Heart left ventricle (tissue), 16 donors: ENCODE data around the gene CADPS2. TPM values are rescaled to one million over a fixed set of nuclear protein-coding genes. Genes with fewer than 3 reads are reported as not detected.
A peak's percentile ranks its signal among the peaks of the same experiment; 100 is the strongest.

Experiments used
- ATAC-seq, 4 donors: fragments of 200-7000 bp; cut with Tn5 transposase; one replicate each; pipeline ENCODE4 v1.9.1; 2020 to 2022; ENCODE audit warnings: moderate library complexity in 4 of 4, mild to moderate bottlenecking in 3 of 4, moderate number of reproducible peaks in 1 of 4
- DNase-seq, 5 donors: peaks; one replicate each; pipeline ENCODE4 v3.0.0-alpha.2; 2020
- H3K27ac ChIP-seq, 12 donors: fragments of 200-600 bp; sonication (generic) in 4 of 12; one replicate each; pipeline versions ENCODE4 v1.5.0 to v1.8.0; 2016 to 2022; ENCODE audit warnings: mild to moderate bottlenecking in 2 of 12
- H3K27me3 ChIP-seq, 9 donors: fragments of 200-600 bp; sonication (generic) in 2 of 9; one replicate each; pipeline versions ENCODE4 v1.5.1 to v1.8.0; 2016 to 2022; ENCODE audit warnings: mild to moderate bottlenecking in 3 of 9
- H3K36me3 ChIP-seq, 9 donors: fragments of 200-600 bp; sonication (generic) in 2 of 9; one replicate each; pipeline versions ENCODE4 v1.5.0 to v1.8.0; 2018 to 2022; ENCODE audit warnings: mild to moderate bottlenecking in 2 of 9
- H3K4me1 ChIP-seq, 12 donors: fragments of 200-600 bp; sonication (generic) in 4 of 12; one replicate each; pipeline versions ENCODE4 v1.5.0 to v1.8.0; 2016 to 2022; ENCODE audit warnings: mild to moderate bottlenecking in 3 of 12
- H3K4me3 ChIP-seq, 12 donors: fragments of 200-600 bp; sonication (generic) in 4 of 12; one replicate each; pipeline versions ENCODE4 v1.5.0 to v1.8.0; 2017 to 2022; ENCODE audit warnings: mild to moderate bottlenecking in 9 of 12, moderate library complexity in 4 of 12
- H3K9me3 ChIP-seq, 12 donors: fragments of 200-600 bp; sonication (generic) in 4 of 12; one replicate each; pipeline versions ENCODE4 v1.5.0 to v1.8.0; 2016 to 2022; ENCODE audit warnings: mild to moderate bottlenecking in 1 of 12
- POLR2A ChIP-seq, 2 donors: fragments of 450-650 bp; IDR thresholded peaks; one replicate each; pipeline ENCODE4 v1.6.1; 2017; ENCODE audit warnings: antibody characterized with exemption in 2 of 2, mild to moderate bottlenecking in 2 of 2, moderate library complexity in 2 of 2
- WGBS, 4 donors: extraction: QIAGEN DNeasy Blood & Tissue Kit in 2 of 4; methylation state at CpG; one replicate each; pipeline versions ENCODE4 v1.1.5 to v1.1.7; 2013 to 2018; 5-methylcytosine and 5-hydroxymethylcytosine counted together
- intact Hi-C, 10 donors: fragments of 100-400 bp; cut with DNase I; formaldehyde crosslinking; loops; one replicate each; pipeline versions ENCODE4 v1.11.1 to v1.14.2; 2022
- polyA plus RNA-seq, 2 donors: library from polyadenylated mRNA; stranded (reverse); fragments of 200-250 nt; gene quantifications; one replicate each; pipeline ENCODE4 v1.2.3, GENCODE V29; 2013
- total RNA-seq, 9 donors: library from RNA; depleted of rRNA in 2 of 9; stranded (reverse); fragments of >200 nt in 2 of 9; fragmentation: NEBNext Ultra II Directional in 3 of 9; extraction: Animal tissue kit (Norgen Biotek cat#: 25700) in 3 of 9; gene quantifications; one replicate each; pipeline versions ENCODE4 v1.1.0 to v1.2.4, GENCODE V29; 2016 to 2023
- TF ChIP-seq, protein P1 (sequence below), 12 donors: fragments of 200-600 bp; sonication (generic) in 4 of 12; IDR thresholded peaks; one replicate each; pipeline versions ENCODE4 v1.5.0 to v1.8.0; 2018 to 2022; ENCODE audit warnings: antibody characterized with exemption in 12 of 12, mild to moderate bottlenecking in 5 of 12
- donor health status: ischemic (EF 13 %, LVEDD 7.1; RV severe dilation, severe dysfunction).
- donor health status: healthy with polysubstance abuse.
- donor health status: DM: no; HTN: yes; CAD: no.
- donor health status: DM: no; HTN: no; CAD: no.
- donor health status: ischemic (EF 25% LVEDD 6.9; RV normal size, moderate dysfunction).
- donor health status: ischemic (EF 25% LVEDD 5.7; RV mildly dilated, moderate dysfunction).
- donor health status: healthy.
- donor health status: DM: yes; HTN: yes; CAD: no.
- donor health status: ischemic (EF 35%, LVEDD 5.7; RV mildly dilated, moderate dysfunction).
- donor health status: nonischemic (EF 11% LVEDD 7.7; RV severe dilation, severe dysfunction).
- donor health status: DM: yes; HTN: yes; CAD: no.
- donor health status: PGD.
- donor health status: ischemic (EF 29% LVEDD 5.4; RV normal size, mild dysfunction).
- donor health status: nonischemic (EF 23%, LVEDD 6.1; RV moderate dilation, normal function).

Gene CADPS2
- total and polyA plus RNA-seq, 11 donors, result 6.5 to 29.0 (median 10.3) TPM

DNA sequence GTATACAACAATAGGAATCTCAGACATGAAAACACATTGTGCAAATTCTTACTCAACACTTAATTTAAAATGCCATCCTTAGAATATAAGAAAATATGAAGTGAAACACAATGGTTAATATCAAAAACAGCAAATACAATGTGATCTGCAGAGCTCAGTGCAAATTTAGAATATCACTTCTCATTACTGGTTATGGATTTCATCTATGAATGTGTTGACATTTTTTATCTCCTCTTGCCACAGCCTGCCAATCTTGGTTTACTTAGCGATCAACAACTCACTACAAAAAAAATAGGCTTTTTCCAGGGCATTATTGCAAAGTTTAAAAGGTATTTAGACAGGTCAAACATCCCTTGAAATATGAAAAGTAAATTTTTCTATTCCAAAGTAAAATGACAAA lies 158.5 kb downstream of the CADPS2 start:
- Histone ChIP-seq H3K9me3 (peaks cover 0 to 15% (median 0%) of the 10 kb centered on the region in 12 donors), H3K4me1 (no peaks in the 10 kb centered on the region), H3K36me3 (no peaks in the 10 kb centered on the region), H3K27ac (peak overlapping the region in 1 of 12 donors; percentile 57), H3K27me3 (no peaks in the 10 kb centered on the region), H3K4me3 (no peak overlapping the region)
- DNase-seq (no peak), ATAC-seq (no peak)
- TF ChIP-seq, protein P1, sequence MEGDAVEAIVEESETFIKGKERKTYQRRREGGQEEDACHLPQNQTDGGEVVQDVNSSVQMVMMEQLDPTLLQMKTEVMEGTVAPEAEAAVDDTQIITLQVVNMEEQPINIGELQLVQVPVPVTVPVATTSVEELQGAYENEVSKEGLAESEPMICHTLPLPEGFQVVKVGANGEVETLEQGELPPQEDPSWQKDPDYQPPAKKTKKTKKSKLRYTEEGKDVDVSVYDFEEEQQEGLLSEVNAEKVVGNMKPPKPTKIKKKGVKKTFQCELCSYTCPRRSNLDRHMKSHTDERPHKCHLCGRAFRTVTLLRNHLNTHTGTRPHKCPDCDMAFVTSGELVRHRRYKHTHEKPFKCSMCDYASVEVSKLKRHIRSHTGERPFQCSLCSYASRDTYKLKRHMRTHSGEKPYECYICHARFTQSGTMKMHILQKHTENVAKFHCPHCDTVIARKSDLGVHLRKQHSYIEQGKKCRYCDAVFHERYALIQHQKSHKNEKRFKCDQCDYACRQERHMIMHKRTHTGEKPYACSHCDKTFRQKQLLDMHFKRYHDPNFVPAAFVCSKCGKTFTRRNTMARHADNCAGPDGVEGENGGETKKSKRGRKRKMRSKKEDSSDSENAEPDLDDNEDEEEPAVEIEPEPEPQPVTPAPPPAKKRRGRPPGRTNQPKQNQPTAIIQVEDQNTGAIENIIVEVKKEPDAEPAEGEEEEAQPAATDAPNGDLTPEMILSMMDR (IDR thresholded peaks at IDR 0.05), result no peak
- no peak for TF ChIP-seq POLR2A (IDR thresholded peaks at IDR 0.05)
- WGBS, 4 donors, result 26 to 43% (median 38%) methylated on average over 1 of the region's 1 CpG
- intact Hi-C loops, result no loop called here

DNA sequence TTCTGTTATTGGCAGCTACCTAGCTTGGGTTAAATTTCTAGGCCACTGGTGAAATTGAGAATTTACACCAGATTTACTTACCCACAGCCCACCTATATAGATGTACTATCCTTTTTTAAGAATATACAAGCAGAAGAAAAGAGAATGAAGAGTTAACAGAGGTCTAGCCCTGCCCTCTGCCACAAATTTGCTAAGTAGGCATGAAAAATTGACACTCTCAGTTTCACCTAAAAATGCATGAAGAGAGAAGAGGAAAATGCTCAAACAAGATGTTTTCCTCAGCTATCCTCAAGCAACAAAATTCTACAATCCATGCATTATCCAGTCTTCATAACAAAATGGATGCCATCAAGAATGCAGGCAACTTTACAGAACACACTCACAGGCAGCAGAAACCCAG lies 158.9 kb downstream of the CADPS2 start:
- DNase-seq (no peak), ATAC-seq (no peak)
- Histone ChIP-seq H3K27ac (peak overlapping the region in 1 of 12 donors; percentile 57), H3K4me1 (no peaks in the 10 kb centered on the region), H3K27me3 (no peaks in the 10 kb centered on the region), H3K9me3 (peaks cover 0 to 15% (median 0%) of the 10 kb centered on the region in 12 donors), H3K36me3 (no peaks in the 10 kb centered on the region), H3K4me3 (no peak overlapping the region)
- TF ChIP-seq, protein P1 (IDR thresholded peaks at IDR 0.05), result no peak
- no peak for TF ChIP-seq POLR2A (IDR thresholded peaks at IDR 0.05)
- intact Hi-C loops, result no loop called here

DNA sequence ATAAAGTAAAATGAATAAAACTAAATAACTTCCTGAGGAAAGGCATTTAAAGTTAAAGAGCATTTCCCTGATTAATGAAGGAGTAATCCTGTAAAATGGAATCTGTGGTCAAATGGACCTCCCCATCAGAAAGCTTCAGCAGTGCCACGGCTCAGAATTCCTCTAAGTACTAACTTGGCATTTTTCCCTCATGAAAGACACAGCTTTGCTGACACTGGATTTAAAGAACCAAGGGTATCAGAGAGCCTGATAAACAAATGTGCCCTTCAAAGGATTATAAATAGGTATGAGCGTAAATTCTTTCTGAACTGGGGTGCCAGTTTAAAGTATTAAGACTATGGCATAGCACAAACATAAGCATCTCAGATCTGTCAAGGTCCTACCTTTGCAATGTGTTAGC lies 159.4 kb downstream of the CADPS2 start:
- Histone ChIP-seq H3K36me3 (no peaks in the 10 kb centered on the region), H3K4me1 (no peaks in the 10 kb centered on the region), H3K9me3 (peaks cover 0 to 15% (median 0%) of the 10 kb centered on the region in 12 donors), H3K27ac (peak overlapping the region in 2 of 12 donors; percentile 4 to 57), H3K4me3 (no peak overlapping the region), H3K27me3 (no peaks in the 10 kb centered on the region)
- intact Hi-C loops, result no loop called here
- 40 to 57% (median 41%) methylated on average over 2 of the region's 2 CpGs for WGBS, 4 donors
- DNase-seq (no peak), ATAC-seq (peak in 1 of 4 donors; percentile 46)
- TF ChIP-seq POLR2A (IDR thresholded peaks at IDR 0.05), result no peak
- TF ChIP-seq, protein P1 (IDR thresholded peaks at IDR 0.05), result no peak

DNA sequence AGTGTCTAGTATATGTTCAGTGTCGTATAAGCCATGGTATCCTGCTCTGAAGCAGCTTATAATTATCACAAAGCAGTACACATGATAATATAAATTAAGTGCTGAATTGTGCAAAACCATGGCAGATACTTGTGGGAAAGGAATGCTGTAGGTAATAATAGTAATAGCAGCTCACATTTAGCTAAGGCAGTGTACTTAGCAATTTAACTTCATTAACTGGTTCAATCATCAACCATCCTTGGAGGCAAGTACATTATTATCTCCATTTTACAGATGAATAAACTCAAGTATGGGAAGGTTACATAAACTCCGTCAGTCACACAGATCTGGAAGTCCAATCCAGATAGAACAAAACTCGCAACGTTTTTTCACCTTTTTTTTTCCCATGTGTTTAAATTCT lies 161.9 kb downstream of the CADPS2 start:
- Histone ChIP-seq H3K36me3 (no peaks in the 10 kb centered on the region), H3K27ac (no peak overlapping the region)
- ATAC-seq, result no peak

More for the DNA sequence above, 161.9 kb downstream of the CADPS2 start:
- H3K9me3 ChIP-seq, result peaks cover 0 to 15% (median 0%) of the 10 kb centered on the region in 12 donors
- no peak for DNase-seq
- H3K27me3 ChIP-seq, result no peaks in the 10 kb centered on the region
- 85 to 91% (median 87%) methylated on average over 4 of the region's 4 CpGs for WGBS, 4 donors
- H3K4me3 ChIP-seq, result no peak overlapping the region
- H3K4me1 ChIP-seq, result no peaks in the 10 kb centered on the region
- TF ChIP-seq, protein P1 (IDR thresholded peaks at IDR 0.05), result no peak
- no peak for TF ChIP-seq POLR2A (IDR thresholded peaks at IDR 0.05)
- intact Hi-C loops, result no loop called here
